ENCODE data around the gene MAPKBP1. TPM values are rescaled to one million over a fixed set of nuclear protein-coding genes. Genes with fewer than 3 reads are reported as not detected.

MAPKBP1 gene
- total and polyA plus RNA-seq, 2 of the 8 experiments (the other 6 are each of a cell fraction or from before 2014, with no cell fraction given) = 4.3 to 11.3 TPM

DNA sequence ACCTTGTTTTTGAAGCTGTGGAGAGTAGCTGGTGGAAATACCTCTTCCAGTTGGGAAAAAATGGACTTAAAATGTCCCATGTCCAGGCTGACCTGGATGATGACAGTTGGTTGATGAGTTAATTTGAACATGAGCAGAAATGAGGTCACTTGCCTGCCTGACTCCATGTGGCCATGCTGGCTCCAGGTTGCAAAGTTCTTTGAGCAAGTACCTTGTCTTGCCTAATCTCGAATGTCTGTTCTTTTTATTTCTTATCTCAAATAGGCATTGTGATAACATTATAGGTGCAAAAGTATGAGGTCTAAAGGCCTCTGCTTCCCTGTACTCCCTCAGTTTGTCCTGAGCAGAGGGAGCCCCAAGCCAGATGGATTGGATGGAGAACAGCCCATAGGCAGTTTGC lies 9.0 kb downstream of the MAPKBP1 start:
- no peak overlapping the region for H3K23ac ChIP-seq (ENCODE audit: insufficient read length)
- H3K9ac ChIP-seq (replicated peaks in 1 of 4; ENCODE audit: extremely low read depth in 1 of 4, low read depth in 3 of 4, low read length in 3 of 4) = no peak overlapping the region
- ChIA-PET POLR2A (ENCODE audit: partially characterized antibody) (interaction anchor here (2.9 kb wide), 1 partner anchor 9 kb away, joined by 14 read pairs; the partner anchor contains the start of gene MAPKBP1), CTCF (ENCODE audit: partially characterized antibody) (interaction anchor here (1.1 to 3.5 kb wide), 6 partner anchors 9 to 122 kb away, joined by 3 to 32 read pairs (median 4); partner anchors contain the start of gene MAPKBP1)
- no peak overlapping the region for H2BK120ac ChIP-seq (replicated peaks; ENCODE audit: low read depth, low read length)
- peaks cover 0 to 10% of the 10 kb centered on the region in 2 experiments; a peak in 1 of 4 replicates for H3K79me2 ChIP-seq (ENCODE audit: control insufficient read depth in 1 of 2, insufficient read depth in 2 of 2, low read length in 2 of 2)
- H2BK5ac ChIP-seq (ENCODE audit: low read depth, low read length) = no peak overlapping the region
- H2BK12ac ChIP-seq (ENCODE audit: low read depth, low read length) = no peak overlapping the region
- H3K36me3 ChIP-seq (ENCODE audit: control insufficient read depth in 2 of 4, insufficient read depth in 4 of 4, low read length in 3 of 4) = no peaks in the 10 kb centered on the region
- no peak overlapping the region for H4K8ac ChIP-seq (ENCODE audit: extremely low read depth, insufficient read depth, low read length)
- H3K79me1 ChIP-seq (ENCODE audit: low read depth, low read length) = no peaks in the 10 kb centered on the region; the same call in 1 of the 2 replicates
- no peak overlapping the region for H3K14ac ChIP-seq (ENCODE audit: insufficient read length)
- H3K23me2 ChIP-seq (ENCODE audit: low read depth, low read length) = no peaks in the 10 kb centered on the region
- no peak overlapping the region for H3K4ac ChIP-seq (replicated peaks; ENCODE audit: insufficient read length, low read depth, low read length)
- WGBS, 2 experiments (ENCODE audit: extremely low coverage in 1 of 2, insufficient coverage in 1 of 2, insufficient read length in 1 of 2, insufficient replicate concordance in 2 of 2, low coverage in 1 of 2, low lambda C conversion rate in 2 of 2, missing lambda C conversion rate in 1 of 2) = 91% methylated on average over 1 of the region's 1 CpG; no CpG with 5 or more reads in 1 of the 2 experiments
- H4K5ac ChIP-seq (ENCODE audit: insufficient read length, low read depth, low read length) = no peak overlapping the region
- no peak overlapping the region for H3K4me3 ChIP-seq (ENCODE audit: extremely low read depth in 1 of 4, insufficient read depth in 2 of 4, low read depth in 3 of 4, low read length in 4 of 4)
- no peak overlapping the region for H4K91ac ChIP-seq (replicated peaks; ENCODE audit: insufficient read length, low read length)
- peaks cover 2 to 13% (median 4%) of the 10 kb centered on the region in 4 experiments; a peak in 4 of 7 replicates for H3K4me1 ChIP-seq (replicated peaks in 1 of 4; ENCODE audit: control insufficient read depth in 3 of 4, insufficient read depth in 4 of 4, low read length in 3 of 4)
- H2BK15ac ChIP-seq (ENCODE audit: low read length) = no peak overlapping the region
- no peak overlapping the region for H3K4me2 ChIP-seq (ENCODE audit: insufficient read depth in 1 of 2, low read depth in 2 of 2, low read length in 2 of 2)
- no peak overlapping the region for H3K18ac ChIP-seq (ENCODE audit: extremely low read depth, low read length)
- no peak overlapping the region for H2AFZ ChIP-seq (ENCODE audit: low read length)
- no peak overlapping the region for H3K56ac ChIP-seq (replicated peaks; ENCODE audit: insufficient read length, low read depth, low read length)
- H4K20me1 ChIP-seq (replicated peaks in 1 of 2; ENCODE audit: control insufficient read depth in 1 of 2, insufficient read depth in 2 of 2, low read length in 2 of 2) = no peaks in the 10 kb centered on the region
- no peak for DNase-seq (ENCODE audit: low read depth in 1 of 2, low spot score in 2 of 2)
- H3K9me3 ChIP-seq (ENCODE audit: insufficient read depth in 2 of 2, low read depth in 1 of 2, low read length in 1 of 2) = no peaks in the 10 kb centered on the region
- no peak overlapping the region for H3K27ac ChIP-seq (ENCODE audit: low read depth, low read length)
- no peak overlapping the region for H2AK5ac ChIP-seq (ENCODE audit: low read depth, low read length)
- H2BK20ac ChIP-seq (ENCODE audit: low read length) = no peak overlapping the region
- H3K27me3 ChIP-seq (replicated peaks in 1 of 4; ENCODE audit: control insufficient read depth in 3 of 4, extremely low read depth in 1 of 4, insufficient read depth in 3 of 4, low read length in 3 of 4) = no peaks in the 10 kb centered on the region
- FAIRE-seq = no peak
- TF ChIP-seq SP2 (IDR thresholded peaks at IDR 0.05; ENCODE audit: low read length) = no peak
- TF ChIP-seq SIX5 (IDR thresholded peaks at IDR 0.05; ENCODE audit: low read depth, low read length) = no peak
- TF ChIP-seq SRF (IDR thresholded peaks at IDR 0.05; ENCODE audit: low read depth, low read length) = no peak
- TF ChIP-seq TEAD4 (IDR thresholded peaks at IDR 0.05; ENCODE audit: low read depth, low read length) = no peak
- no peak for TF ChIP-seq POLR2A (IDR thresholded peaks at IDR 0.05; ENCODE audit: control extremely low read depth in 1 of 2, low read depth in 2 of 2, low read length in 2 of 2)
- TF ChIP-seq, protein P1, sequence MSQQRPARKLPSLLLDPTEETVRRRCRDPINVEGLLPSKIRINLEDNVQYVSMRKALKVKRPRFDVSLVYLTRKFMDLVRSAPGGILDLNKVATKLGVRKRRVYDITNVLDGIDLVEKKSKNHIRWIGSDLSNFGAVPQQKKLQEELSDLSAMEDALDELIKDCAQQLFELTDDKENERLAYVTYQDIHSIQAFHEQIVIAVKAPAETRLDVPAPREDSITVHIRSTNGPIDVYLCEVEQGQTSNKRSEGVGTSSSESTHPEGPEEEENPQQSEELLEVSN (IDR thresholded peaks at IDR 0.05) = no peak
- TF ChIP-seq CREB1 (IDR thresholded peaks at IDR 0.05) = no peak
- no peak for TF ChIP-seq POLR2AphosphoS5 (IDR thresholded peaks at IDR 0.05; ENCODE audit: low read depth, low read length)
- no peak for TF ChIP-seq SP4 (IDR thresholded peaks at IDR 0.05; ENCODE audit: low read length)
- no peak for TF ChIP-seq RNF2 (IDR thresholded peaks at IDR 0.05; ENCODE audit: borderline replicate concordance, low read depth, low read length, missing control alignments, poor library complexity, severe bottlenecking)
- TF ChIP-seq TCF12 (IDR thresholded peaks at IDR 0.05; ENCODE audit: low read depth, low read length) = no peak
- TF ChIP-seq MAFK (IDR thresholded peaks at IDR 0.05; ENCODE audit: low read depth, low read length) = no peak
- no peak for TF ChIP-seq RFX5 (IDR thresholded peaks at IDR 0.05; ENCODE audit: borderline replicate concordance, low read depth, low read length)

All from H1 (cell line).